Upper lobe of left lung (tissue), 6 donors: ENCODE measurements around the gene RABL2A. TPM values are rescaled to one million over a fixed set of nuclear protein-coding genes. Genes with fewer than 3 reads are reported as not detected.
"Not testable (repeated sequence)": the region's sequence is repeated elsewhere in the genome, so short reads cannot be mapped to it uniquely, and the experiment has no call there.

Experiments
- ATAC-seq, 2 donors: fragments of 200-7000 bp; cut with Tn5 transposase; one replicate each; pipeline ENCODE4 v1.9.1; 2022; ENCODE audit warnings: mild to moderate bottlenecking in 2 of 2, moderate library complexity in 2 of 2; ENCODE audit not compliant: low FRiP score in 2 of 2
- DNase-seq, 2 donors: peaks; one replicate each; pipeline ENCODE4 v3.0.0-alpha.2; 2019 to 2020
- H3K27ac ChIP-seq, 4 donors: fragments of 200-600 bp; sonication (generic); one replicate each; pipeline ENCODE4 v1.5.1; 2016 to 2019
- H3K27me3 ChIP-seq, 4 donors: fragments of 200-600 bp; sonication (generic); one replicate each; pipeline ENCODE4 v1.5.1; 2017 to 2019
- H3K36me3 ChIP-seq, 4 donors: fragments of 200-600 bp; sonication (generic); one replicate each; pipeline ENCODE4 v1.5.1; 2016 to 2019
- H3K4me1 ChIP-seq, 4 donors: fragments of 200-600 bp; sonication (generic); one replicate each; pipeline ENCODE4 v1.5.1; 2018 to 2019
- H3K4me3 ChIP-seq, 4 donors: fragments of 200-600 bp; sonication (generic); one replicate each; pipeline ENCODE4 v1.5.1; 2017 to 2019; ENCODE audit warnings: mild to moderate bottlenecking in 2 of 4, moderate library complexity in 1 of 4
- H3K9me3 ChIP-seq, 4 donors: fragments of 200-600 bp; sonication (generic); one replicate each; pipeline ENCODE4 v1.5.1; 2018 to 2019
- CTCF ChIP-seq, 6 experiments: fragments of 450-650 bp in 4 of 6; fragments of 200-600 bp in 2 of 6; sonication (generic) in 2 of 6; IDR thresholded peaks; one replicate each; pipeline ENCODE4 v1.5.1; 2016 to 2019; ENCODE audit warnings: antibody characterized with exemption in 6 of 6
- POLR2A ChIP-seq, 4 donors: fragments of 450-650 bp; IDR thresholded peaks; one replicate each; pipeline ENCODE4 v1.5.1; 2016 to 2017; ENCODE audit warnings: antibody characterized with exemption in 4 of 4, mild to moderate bottlenecking in 2 of 4
- POLR2AphosphoS5 ChIP-seq, 2 donors: sonication (generic); formaldehyde crosslinking; IDR thresholded peaks; one replicate each; pipeline ENCODE4 v1.5.1; 2017; ENCODE audit warnings: antibody characterized with exemption in 2 of 2
- WGBS, 2 donors: methylation state at CpG; one replicate each; pipeline ENCODE4 v1.1.5; 2017 to 2018; 5-methylcytosine and 5-hydroxymethylcytosine counted together
- total RNA-seq, 6 donors: library from RNA; depleted of rRNA in 4 of 6; stranded (reverse); fragments of >200 nt in 4 of 6; gene quantifications; one replicate each; pipeline versions ENCODE4 v1.1.0 to v1.2.1, GENCODE V29; 2016 to 2021
- donor health status: DM: no; HTN: no; CAD: no; lungs with moderate emphysema.
- donor health status: DM: no; HTN: yes; CAD: no; lungs with severe emphysema.

RABL2A gene
- 10 to 100 TPM; 16.3 to 61.8 (median 23.0) TPM for total RNA-seq

GRCh38 chr2:113626616-113627330 lies at the start of gene RABL2A:
Gene RABL2A, plus strand, starts transcription at chr2:113627266. Its CDS starts 1,341 bp downstream, at chr2:113628607.
- DNase-seq (peak; percentile 84 to 97), ATAC-seq (peak; percentile 98 to 100)
- H3K27ac ChIP-seq = peak within 1 kb of the TSS in 2 of 4 donors; percentile 53 to 67
- 2% methylated on average over 8 of the region's 51 CpGs; no CpG with 5 or more reads in 1 of the 2 donors for WGBS, 2 donors
- TF ChIP-seq POLR2AphosphoS5 (IDR thresholded peaks at IDR 0.05) = peak in 1 of 2 donors; percentile 21
- TF ChIP-seq POLR2A (IDR thresholded peaks at IDR 0.05) = peak in 1 of 4 donors; percentile 49
- TF ChIP-seq CTCF (IDR thresholded peaks at IDR 0.05) = peak in 1 of 6 experiments; percentile 32
- H3K4me3 ChIP-seq = peak within 1 kb of the TSS in 3 of 4 donors; percentile 43 to 59 (median 54)
- not testable (repeated sequence) for H3K36me3 ChIP-seq, H3K27me3 ChIP-seq, H3K9me3 ChIP-seq, H3K4me1 ChIP-seq

GRCh38 chr2:113578508-113578907 lies 48.6 kb upstream of the RABL2A start:
- not testable (repeated sequence) for H3K27ac ChIP-seq, H3K4me1 ChIP-seq, ATAC-seq, H3K36me3 ChIP-seq, H3K4me3 ChIP-seq, H3K9me3 ChIP-seq, DNase-seq, H3K27me3 ChIP-seq
- 49 to 62% methylated on average over 4 of the region's 5 CpGs for WGBS, 2 donors

- WGBS, 2 donors = 78 to 94% methylated on average over 2 to 3 of the region's 3 CpGs
- not testable (repeated sequence) for DNase-seq, H3K36me3 ChIP-seq, H3K9me3 ChIP-seq, H3K27me3 ChIP-seq, ATAC-seq, H3K27ac ChIP-seq, H3K4me3 ChIP-seq
- H3K4me1 ChIP-seq = peaks cover 4 to 19% (median 10%) of the 10 kb centered on the region in 4 donors
These were observed 44.6 kb upstream of the RABL2A start for GRCh38 chr2:113582473-113582872.

GRCh38 chr2:113583521-113584225 lies 43.4 kb upstream of the RABL2A start:
- Histone ChIP-seq H3K4me3 (peak overlapping the region; percentile 37 to 73 (median 54)), H3K27ac (peak overlapping the region; percentile 74 to 90 (median 88)), H3K4me1 (peaks cover 4 to 19% (median 10%) of the 10 kb centered on the region in 4 donors)
- not testable (repeated sequence) for H3K9me3 ChIP-seq, H3K27me3 ChIP-seq, ATAC-seq, H3K36me3 ChIP-seq
- TF ChIP-seq POLR2A (IDR thresholded peaks at IDR 0.05) = peak in 1 of 4 donors; percentile 74
- peak in 1 of 2 donors; percentile 59 for TF ChIP-seq POLR2AphosphoS5 (IDR thresholded peaks at IDR 0.05)
- 2 to 5% methylated on average over 31 to 40 of the region's 63 CpGs for WGBS, 2 donors
- peak; percentile 82 to 97 for DNase-seq

- H3K27me3 ChIP-seq, H3K9me3 ChIP-seq, ATAC-seq, H3K36me3 ChIP-seq: not testable (repeated sequence)
- Histone ChIP-seq H3K4me1 (peaks cover 4 to 19% (median 10%) of the 10 kb centered on the region in 4 donors), H3K27ac (peak overlapping the region; percentile 74 to 90 (median 88)), H3K4me3 (peak overlapping the region; percentile 34 to 73 (median 54))
- WGBS, 2 donors = 3 to 10% methylated on average over 9 to 27 of the region's 47 CpGs
- peak in 1 of 2 donors; percentile 81 for DNase-seq
These were observed 42.6 kb upstream of the RABL2A start for GRCh38 chr2:113584311-113585092.

- H3K4me1 ChIP-seq = peaks cover 4 to 24% (median 11%) of the 10 kb centered on the region in 4 donors
- TF ChIP-seq CTCF (IDR thresholded peaks at IDR 0.05) = peak in 4 of 6 experiments; percentile 9 to 47 (median 34)
- not testable (repeated sequence) for H3K27ac ChIP-seq, H3K4me3 ChIP-seq, H3K9me3 ChIP-seq, ATAC-seq, H3K27me3 ChIP-seq, H3K36me3 ChIP-seq
- DNase-seq = peak in 1 of 2 donors; percentile 50
- 45% methylated on average over 3 of the region's 3 CpGs for WGBS, 2 donors
These were observed 39.9 kb upstream of the RABL2A start for GRCh38 chr2:113587201-113587600.

- peaks cover 4 to 13% (median 8%) of the 10 kb centered on the region in 4 donors for H3K4me1 ChIP-seq
- H3K36me3 ChIP-seq, DNase-seq, ATAC-seq, H3K4me3 ChIP-seq, H3K27ac ChIP-seq, H3K27me3 ChIP-seq, H3K9me3 ChIP-seq: not testable (repeated sequence)
- 100% methylated on average over 2 of the region's 7 CpGs; no CpG with 5 or more reads in 1 of the 2 donors for WGBS, 2 donors
These were observed 37.5 kb upstream of the RABL2A start for GRCh38 chr2:113589591-113589990.

- not testable (repeated sequence) for H3K9me3 ChIP-seq, H3K27ac ChIP-seq, H3K4me1 ChIP-seq, H3K27me3 ChIP-seq, DNase-seq, H3K4me3 ChIP-seq, H3K36me3 ChIP-seq, ATAC-seq
- 68% methylated on average over 8 of the region's 9 CpGs; no CpG with 5 or more reads in 1 of the 2 donors for WGBS, 2 donors
These were observed 35.1 kb upstream of the RABL2A start for GRCh38 chr2:113591926-113592325.

- ATAC-seq, DNase-seq, H3K4me3 ChIP-seq, H3K27me3 ChIP-seq, H3K36me3 ChIP-seq, H3K27ac ChIP-seq, H3K9me3 ChIP-seq, H3K4me1 ChIP-seq: not testable (repeated sequence)
- 90 to 98% methylated on average over 5 to 6 of the region's 6 CpGs for WGBS, 2 donors
These were observed 33.8 kb upstream of the RABL2A start for GRCh38 chr2:113593280-113593679.

GRCh38 chr2:113595725-113596124 lies 31.3 kb upstream of the RABL2A start:
- 98% methylated on average over 9 of the region's 10 CpGs; no CpG with 5 or more reads in 1 of the 2 donors for WGBS, 2 donors

More at GRCh38 chr2:113595725-113596124, 31.3 kb upstream of the RABL2A start:
- not testable (repeated sequence) for ATAC-seq, H3K27me3 ChIP-seq, H3K4me1 ChIP-seq, H3K9me3 ChIP-seq, H3K4me3 ChIP-seq, H3K36me3 ChIP-seq, H3K27ac ChIP-seq
- peak in 1 of 2 donors; percentile 53 for DNase-seq
